22Rv1 (cell line): ENCODE results near the gene CORO1C.

Experiments
- H3K27ac ChIP-seq: fragments of 450-650 bp; 2 replicates; pipeline ENCODE4 v1.5.1; 2017
- ZFX ChIP-seq: fragments of 450-650 bp; IDR thresholded peaks from 2 replicates; pipeline ENCODE4 v1.6.1; 2017; ENCODE audit warnings: antibody characterized with exemption, borderline replicate concordance
- TF ChIP-seq, protein P1 (sequence below): fragments of 450-650 bp; IDR thresholded peaks from 2 replicates; pipeline ENCODE4 v1.5.1; 2017; ENCODE audit warnings: mild to moderate bottlenecking

Gene CORO1C

DNA sequence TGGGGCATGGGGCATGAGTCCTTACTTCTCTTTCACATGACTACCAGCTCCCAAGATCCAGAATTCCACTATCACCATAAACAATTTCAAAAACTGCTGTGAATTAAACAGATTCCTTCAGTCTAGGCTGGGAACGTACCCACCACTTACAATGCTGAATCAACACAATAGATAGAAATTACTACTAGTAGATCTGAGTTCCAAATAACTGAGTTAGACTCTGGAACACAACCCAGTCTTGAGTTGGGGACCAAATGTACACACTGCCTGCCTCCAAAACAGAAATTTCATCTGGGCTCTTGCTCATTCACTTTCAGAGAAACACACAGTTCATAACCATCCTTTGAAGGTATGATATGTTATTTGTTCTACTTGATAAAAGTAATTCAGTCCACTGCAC lies 8.9 kb downstream of the CORO1C start:
- TF ChIP-seq, protein P1, sequence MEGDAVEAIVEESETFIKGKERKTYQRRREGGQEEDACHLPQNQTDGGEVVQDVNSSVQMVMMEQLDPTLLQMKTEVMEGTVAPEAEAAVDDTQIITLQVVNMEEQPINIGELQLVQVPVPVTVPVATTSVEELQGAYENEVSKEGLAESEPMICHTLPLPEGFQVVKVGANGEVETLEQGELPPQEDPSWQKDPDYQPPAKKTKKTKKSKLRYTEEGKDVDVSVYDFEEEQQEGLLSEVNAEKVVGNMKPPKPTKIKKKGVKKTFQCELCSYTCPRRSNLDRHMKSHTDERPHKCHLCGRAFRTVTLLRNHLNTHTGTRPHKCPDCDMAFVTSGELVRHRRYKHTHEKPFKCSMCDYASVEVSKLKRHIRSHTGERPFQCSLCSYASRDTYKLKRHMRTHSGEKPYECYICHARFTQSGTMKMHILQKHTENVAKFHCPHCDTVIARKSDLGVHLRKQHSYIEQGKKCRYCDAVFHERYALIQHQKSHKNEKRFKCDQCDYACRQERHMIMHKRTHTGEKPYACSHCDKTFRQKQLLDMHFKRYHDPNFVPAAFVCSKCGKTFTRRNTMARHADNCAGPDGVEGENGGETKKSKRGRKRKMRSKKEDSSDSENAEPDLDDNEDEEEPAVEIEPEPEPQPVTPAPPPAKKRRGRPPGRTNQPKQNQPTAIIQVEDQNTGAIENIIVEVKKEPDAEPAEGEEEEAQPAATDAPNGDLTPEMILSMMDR: no peak
- no peak for TF ChIP-seq ZFX
- H3K27ac ChIP-seq: no peak overlapping the region

DNA sequence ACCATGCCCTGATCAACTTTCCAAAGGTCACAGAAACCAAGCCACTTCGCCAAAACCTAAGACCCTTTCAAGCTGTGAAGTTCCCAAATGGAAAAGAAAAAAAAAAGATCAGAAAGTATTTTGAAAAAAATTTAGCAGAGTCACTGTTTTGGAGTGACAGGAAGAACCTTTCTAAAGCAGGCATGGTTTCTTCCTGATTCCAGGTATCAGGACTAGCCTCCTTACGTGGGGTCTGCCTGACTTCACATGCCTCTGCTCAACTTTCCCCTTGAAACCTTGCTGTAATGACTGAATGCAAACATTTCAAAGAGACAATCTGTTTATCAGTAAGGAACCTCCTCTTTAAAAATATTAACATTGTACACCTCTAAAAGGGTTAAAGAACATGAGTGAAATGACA lies 9.5 kb downstream of the CORO1C start:
- no peak overlapping the region for H3K27ac ChIP-seq
- TF ChIP-seq ZFX: no peak
- TF ChIP-seq, protein P1: no peak

DNA sequence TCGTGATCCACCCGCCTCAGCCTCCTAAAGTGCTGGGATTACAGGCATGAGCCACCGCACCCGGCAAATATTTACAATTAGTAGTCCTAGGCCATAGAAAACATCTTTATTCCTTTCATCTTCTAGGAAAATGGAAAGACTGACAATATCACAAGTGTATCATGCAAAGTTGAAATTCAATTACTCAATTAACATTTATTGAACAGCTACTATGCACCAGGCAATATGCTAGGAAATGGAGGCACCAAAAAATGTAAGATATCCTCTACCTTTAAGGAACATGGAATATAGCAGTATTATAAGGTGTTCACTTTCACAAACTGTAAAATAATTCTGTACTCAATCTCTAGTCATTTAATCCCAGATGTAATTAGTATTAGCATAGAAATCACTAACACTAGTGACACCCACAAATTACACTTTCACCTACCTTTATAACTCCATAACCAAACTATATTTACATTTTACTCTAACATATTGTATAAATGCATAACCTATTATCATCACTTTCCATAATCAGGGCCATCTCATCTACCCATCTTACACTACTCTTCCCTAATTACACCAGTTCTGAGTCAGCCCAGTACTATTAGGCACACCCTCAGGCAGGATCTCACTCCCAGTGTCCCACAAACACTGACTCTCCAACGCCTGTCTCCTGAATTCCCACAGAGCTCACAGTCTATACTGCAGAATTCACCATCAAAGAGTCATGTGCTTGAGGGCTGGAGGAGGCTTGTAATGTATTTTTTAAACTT lies 10.4 kb downstream of the CORO1C start:
- TF ChIP-seq ZFX: no peak
- TF ChIP-seq, protein P1: no peak
- no peak overlapping the region for H3K27ac ChIP-seq

DNA sequence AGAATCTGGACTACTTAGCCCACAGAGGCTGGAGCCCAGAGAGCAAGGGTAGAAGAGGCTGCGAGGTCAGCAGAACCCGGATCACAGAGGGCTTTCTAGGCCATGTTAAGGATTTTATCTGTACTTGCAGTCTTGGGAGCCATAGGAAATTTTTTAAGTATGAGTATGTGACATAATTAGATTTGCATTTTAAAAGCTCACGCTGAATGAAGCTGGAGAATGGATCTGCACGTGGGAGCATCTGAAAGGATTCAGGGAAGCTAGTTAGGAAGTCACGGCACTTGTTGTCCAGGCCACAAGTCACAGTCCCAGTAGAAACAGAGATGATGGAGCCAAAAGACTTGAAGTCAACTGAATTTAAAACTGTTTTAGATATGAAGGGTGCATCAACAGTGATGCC lies 14.1 kb downstream of the CORO1C start:
- H3K27ac ChIP-seq: no peak overlapping the region
- TF ChIP-seq, protein P1: no peak
- no peak for TF ChIP-seq ZFX

DNA sequence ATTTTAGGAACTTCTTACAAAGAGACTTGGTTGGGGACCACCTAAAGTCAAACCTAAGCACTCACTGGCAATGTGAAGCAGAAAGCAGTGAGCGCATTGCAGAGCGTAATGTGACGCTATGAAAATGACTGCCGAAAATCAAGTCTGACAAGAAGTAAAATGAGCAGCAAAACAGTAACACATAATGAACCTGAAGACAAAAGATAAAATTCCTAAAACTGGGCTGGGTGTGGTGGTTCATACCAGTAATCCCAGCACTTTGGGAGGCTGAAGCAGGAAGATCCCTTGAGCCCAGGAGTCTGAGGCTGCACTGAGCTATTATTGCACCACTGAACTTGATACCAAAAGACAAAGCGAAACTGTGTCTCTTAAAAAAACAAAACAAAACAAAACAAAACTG lies 16.5 kb downstream of the CORO1C start:
- TF ChIP-seq ZFX: no peak
- TF ChIP-seq, protein P1: no peak
- H3K27ac ChIP-seq: no peak overlapping the region

DNA sequence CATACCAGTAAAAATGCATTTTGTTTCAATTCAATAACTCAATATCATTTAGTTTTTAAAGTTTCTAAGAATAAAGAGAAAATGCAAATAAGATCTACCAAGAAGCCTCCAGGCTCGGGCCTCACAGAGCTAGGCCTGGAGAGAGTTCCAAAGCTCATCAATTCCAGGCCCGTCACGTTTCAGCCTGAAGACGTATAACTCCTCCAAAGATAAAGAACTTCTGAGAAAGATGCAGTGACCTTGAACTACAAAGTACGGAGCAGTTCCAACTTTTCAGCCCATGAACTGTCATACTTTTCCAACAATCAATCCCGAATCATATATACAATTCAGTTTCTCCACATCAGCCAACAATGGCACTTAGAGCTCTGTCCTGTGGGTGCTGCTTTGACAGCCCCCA lies 17.8 kb downstream of the CORO1C start:
- TF ChIP-seq ZFX: no peak
- TF ChIP-seq, protein P1: no peak
- H3K27ac ChIP-seq: no peak overlapping the region

DNA sequence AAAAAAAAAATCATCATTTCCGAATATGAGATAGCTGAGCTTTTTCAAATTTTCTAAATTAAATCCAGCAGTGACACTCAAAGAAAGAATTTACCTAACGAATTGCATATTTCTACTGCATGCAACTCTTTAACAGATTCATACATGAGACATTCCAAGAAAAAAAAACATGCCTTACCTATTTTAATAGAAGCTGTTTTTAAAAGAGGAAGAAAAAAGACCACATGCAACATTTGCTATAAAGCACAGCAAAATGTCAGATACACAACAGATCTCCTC lies 18.5 kb downstream of the CORO1C start:
- H3K27ac ChIP-seq: no peak overlapping the region
- TF ChIP-seq ZFX: no peak
- TF ChIP-seq, protein P1: no peak
